Placental epithelial cell (primary cell): ENCODE data around the gene TECR. TPM values are rescaled to one million over a fixed set of nuclear protein-coding genes. Genes with fewer than 3 reads are reported as not detected.

Experiments
- small RNA-seq: library from RNA; depleted of rRNA; stranded (forward); fragments of <200 nt; gene quantifications from one replicate; pipeline ENCODE3, GENCODE V24; 2012
- total RNA-seq: library from RNA; depleted of rRNA; stranded (reverse); fragments of >200 nt; gene quantifications from 2 replicates; pipeline ENCODE4 v1.2.3, GENCODE V29; 2012

The TECR gene, protein sequence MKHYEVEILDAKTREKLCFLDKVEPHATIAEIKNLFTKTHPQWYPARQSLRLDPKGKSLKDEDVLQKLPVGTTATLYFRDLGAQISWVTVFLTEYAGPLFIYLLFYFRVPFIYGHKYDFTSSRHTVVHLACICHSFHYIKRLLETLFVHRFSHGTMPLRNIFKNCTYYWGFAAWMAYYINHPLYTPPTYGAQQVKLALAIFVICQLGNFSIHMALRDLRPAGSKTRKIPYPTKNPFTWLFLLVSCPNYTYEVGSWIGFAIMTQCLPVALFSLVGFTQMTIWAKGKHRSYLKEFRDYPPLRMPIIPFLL
- total RNA-seq = 69.9 and 111 TPM in 2 replicates

DNA sequence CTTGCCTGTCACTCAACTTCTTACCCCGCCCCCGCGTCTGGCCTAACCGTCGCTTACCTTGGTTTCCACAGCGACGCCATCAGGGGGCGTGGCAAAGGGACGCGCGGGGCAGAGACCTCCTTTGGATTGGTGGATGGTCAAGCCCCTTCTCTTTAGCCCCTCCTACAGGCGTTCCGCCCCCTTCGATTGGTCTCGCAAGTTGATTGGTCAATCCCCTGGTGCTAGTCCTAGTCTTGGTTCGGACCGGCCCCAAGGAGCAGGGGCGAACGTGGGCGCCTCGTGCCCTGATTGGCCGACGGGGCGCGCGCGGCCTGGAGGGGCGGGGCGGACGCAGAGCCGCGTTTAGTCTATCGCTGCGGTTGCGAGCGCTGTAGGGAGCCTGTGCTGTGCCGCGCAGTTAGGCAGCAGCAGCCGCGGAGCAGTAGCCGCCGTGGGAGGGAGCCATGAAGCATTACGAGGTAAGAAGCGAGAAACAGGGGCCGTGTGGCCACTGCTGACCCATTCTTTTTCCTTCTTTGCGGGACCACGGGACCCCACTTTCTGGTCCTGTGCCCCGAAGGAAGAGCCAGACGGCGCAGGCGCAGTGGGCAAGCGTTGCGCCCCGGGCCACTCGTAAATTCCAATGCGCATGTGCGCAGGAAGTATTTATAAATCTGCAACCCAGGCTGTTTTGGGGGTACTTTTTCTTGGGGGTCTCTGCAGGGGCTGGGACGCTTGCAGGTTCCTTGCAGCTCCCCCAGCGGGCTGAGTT is at the start of gene TECR:
TSS of gene TECR (plus strand) at position 341 of the 751 bp plus-strand sequence. CDS start at position 444, 103 bp downstream.

DNA sequence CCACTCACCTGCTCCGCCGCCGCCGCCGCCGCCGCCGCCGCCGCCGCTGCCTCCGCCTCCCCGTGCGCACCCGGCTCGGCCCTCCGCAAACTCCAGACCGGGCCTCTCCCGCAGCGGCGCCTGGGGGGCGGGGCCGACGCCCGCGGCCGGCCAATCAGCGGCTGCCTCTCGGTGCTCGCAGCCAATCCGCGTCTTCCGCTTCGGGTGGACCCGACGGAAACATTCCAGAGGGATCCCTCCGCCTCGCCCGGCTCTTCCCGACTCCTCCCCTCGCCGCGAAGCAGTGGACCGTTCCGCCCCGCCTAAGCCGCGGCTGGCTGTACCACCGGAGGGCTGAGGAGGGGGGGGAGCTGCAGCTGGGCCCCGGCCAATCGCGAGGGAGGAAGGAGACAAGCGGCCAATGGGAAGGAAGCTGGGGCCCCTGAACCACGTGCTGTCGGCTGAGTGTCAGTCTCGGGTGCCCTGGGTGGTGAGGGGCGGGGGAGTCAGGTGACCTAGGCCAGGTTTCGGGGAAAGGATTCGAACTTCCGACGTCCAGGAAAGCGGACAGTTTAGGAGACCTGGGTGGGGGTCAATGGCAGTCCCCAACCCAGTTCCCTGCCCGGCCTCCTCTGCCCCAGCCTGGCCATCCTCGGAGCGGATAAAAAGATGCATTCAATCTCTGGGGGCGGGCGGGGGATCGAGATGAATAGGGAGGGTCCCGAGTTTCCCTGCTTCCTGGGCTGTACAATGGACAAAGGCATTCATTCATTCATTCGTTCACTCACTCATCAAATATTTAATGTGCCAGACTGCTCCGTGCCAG is 33.2 kb upstream of the TECR start, which contains the start of gene GIPC1:
TSS of gene GIPC1 (minus strand) at position 99 of the 805 bp plus-strand sequence. CDS start 13,151 bp downstream, outside the sequence.

DNA sequence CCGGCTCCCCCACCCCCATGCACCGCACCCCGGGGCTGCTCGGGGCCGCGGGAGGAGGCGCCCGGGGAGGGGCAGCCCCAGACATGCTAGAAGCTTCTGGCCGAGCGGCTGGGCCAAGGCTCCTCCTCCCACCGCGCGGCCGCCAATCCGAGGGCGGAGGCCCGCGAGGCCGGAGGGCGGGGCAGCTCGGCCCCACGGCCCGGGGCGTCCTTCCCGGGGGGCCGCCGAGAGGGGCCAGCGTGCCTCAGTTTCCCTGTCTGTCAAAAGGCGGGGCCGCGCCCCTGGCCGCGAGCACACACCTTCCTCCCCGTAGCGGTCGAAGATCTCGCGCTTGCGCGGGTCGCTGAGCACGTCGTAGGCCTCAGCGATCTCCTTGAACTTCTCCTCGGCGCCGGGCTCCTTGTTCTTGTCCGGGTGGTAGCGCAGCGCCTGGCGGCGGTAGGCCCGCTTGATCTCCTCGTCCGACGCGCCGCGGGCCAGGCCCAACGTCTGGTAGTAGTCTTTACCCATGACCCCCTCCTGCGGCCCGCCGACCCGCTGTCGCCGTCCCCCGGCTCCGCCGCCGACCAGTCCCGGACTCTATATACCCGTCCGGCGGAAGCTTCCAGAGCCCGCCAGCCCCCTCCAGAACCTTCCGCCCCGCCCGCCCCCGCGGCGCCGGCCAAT is 11.4 kb upstream of the TECR start, which contains the start of gene DNAJB1:
TSS of gene DNAJB1 (minus strand) at position 558 of the 666 bp plus-strand sequence. CDS start at position 510, 48 bp downstream.

DNA sequence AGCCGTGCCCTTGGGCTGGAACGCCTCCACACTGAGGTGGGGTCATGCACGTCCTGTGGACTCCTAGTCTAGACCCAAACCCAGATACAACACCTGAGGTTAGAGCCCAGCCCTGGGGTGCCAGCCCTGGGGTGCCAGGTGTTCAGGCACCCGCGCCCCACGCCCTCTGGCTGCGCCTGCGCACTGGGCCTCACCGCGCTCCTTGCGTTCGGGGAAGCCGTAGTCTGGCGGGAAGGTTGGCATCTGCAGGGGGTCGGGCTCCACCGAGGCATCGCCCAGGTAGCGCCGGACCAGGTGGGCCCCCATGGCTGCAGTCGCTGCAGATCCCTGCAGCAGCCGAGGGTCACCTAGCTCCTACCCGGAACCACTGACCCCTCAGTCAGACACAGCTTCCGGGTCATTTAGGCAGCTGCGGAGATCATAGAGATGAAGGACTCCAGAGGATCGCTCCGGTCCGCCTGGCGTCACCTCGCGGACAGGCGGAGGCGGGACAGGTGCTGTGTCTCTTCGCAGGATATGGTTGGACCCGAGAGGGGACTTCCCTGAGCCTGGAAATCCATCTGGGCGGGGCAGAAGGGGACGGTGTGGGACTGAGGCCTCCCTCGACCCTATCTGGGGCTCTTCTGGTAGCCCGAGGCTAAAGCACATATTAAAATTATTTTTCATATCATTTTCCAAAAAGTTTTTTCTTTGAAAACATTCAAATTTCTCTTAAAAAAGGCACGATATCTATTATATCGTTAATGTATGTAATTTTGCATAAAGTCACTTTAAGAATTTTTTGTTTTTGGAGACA is 42.5 kb downstream of the TECR start, which contains the start of gene NDUFB7:
TSS of gene NDUFB7 (minus strand) at position 372 of the 796 bp plus-strand sequence. CDS start at position 306, 66 bp downstream.

DNA sequence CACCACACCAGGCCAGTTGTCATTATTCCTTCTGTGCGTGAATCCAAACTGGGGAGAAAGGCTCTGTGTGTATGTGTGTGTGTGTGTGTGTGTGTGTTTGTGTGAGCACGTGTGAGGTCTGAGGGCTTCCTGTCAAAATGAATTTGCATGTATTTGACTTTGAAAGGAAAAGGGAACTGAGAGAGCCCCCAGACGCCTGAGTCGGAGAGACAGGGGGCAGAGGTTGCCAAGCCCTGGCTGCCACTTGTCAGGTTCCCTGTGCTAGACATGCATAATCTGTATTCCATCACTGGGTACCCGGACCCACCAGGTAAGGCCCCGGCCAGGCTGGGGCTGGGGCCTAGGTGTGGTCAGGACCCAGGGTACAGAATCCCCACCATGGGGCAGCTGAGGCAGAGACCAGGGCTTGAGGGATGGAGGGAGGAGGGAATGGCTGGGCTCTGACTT is 53.5 kb downstream of the TECR start, which contains the start of gene CLEC17A:
TSS of gene CLEC17A (plus strand) at position 191 of the 447 bp plus-strand sequence. CDS start at position 268, 77 bp downstream.

Small RNA genes within 50 kb of the gene (small RNA-seq; reads per million reads assigned to genes)
- gene RN7SL842P (not detected), gene SNRPGP15 (not detected)

Other genes with a start within 250 kb of the TECR start
- 16.1 and 30.7 TPM in 2 replicates for gene ADGRE5, start 148.2 kb upstream of the TECR start, total RNA-seq
- 22.0 and 59.6 TPM in 2 replicates for gene DDX39A, start 110.3 kb upstream of the TECR start, total RNA-seq
- gene PKN1, start 96.3 kb upstream of the TECR start, total RNA-seq = 5.6 and 7.9 TPM in 2 replicates
- 0.79 and 1.7 TPM in 2 replicates for gene PTGER1, start 54.2 kb upstream of the TECR start, total RNA-seq
- 203 and 316 TPM in 2 replicates for gene GIPC1, start 33.5 kb upstream of the TECR start, total RNA-seq
- 166 and 209 TPM in 2 replicates for gene DNAJB1, start 11.2 kb upstream of the TECR start, total RNA-seq
- gene NDUFB7, start 42.5 kb downstream of the TECR start, total RNA-seq = 258 and 369 TPM in 2 replicates
- gene CLEC17A, start 53.5 kb downstream of the TECR start, total RNA-seq = not detected in 2 replicates
- gene ADGRE3, start 145.2 kb downstream of the TECR start, total RNA-seq = not detected in 2 replicates
- 12.5 and 13.3 TPM in 2 replicates for gene ZNF333, start 160.5 kb downstream of the TECR start, total RNA-seq
- gene ADGRE2, start 249.0 kb downstream of the TECR start, total RNA-seq = 3.1 and 3.9 TPM in 2 replicates